Stimulated activated naive B cell treated with anti-CD40 and anti-IgM and Interleukin-4, amounts not matched to agents 10 μg/mL and 1 μg/mL and 100 μg/mL, for 72 hours (primary cell): ENCODE data around the gene ATPAF2.
A peak's percentile ranks its signal among the peaks of the same experiment; 100 is the strongest.

Source experiments
- ATAC-seq, 2 donors: fragments of 150-1000 bp; cut with Tn5 transposase; replicated peaks; 2 replicates each; pipeline ENCODE4 v1.10.0; 2021; ENCODE audit warnings: moderate library complexity in 1 of 2
- DNase-seq: peaks from one replicate; pipeline ENCODE4 v3.0.0; 2021
- H3K27ac Mint-ChIP-seq: one replicate; pipeline ENCODE4 v1.8.0; 2022; ENCODE audit warnings: mild to moderate bottlenecking, mixed read lengths
- H3K27me3 Mint-ChIP-seq, 2 donors: one replicate each; pipeline ENCODE4 v1.8.0; 2022; ENCODE audit warnings: mixed read lengths in 2 of 2
- H3K36me3 Mint-ChIP-seq, 2 donors: one replicate each; pipeline ENCODE4 v1.8.0; 2022; ENCODE audit warnings: mixed read lengths in 2 of 2, mild to moderate bottlenecking in 1 of 2
- H3K4me1 Mint-ChIP-seq, 2 donors: one replicate each; pipeline ENCODE4 v1.8.0; 2022; ENCODE audit warnings: mixed read lengths in 2 of 2, mild to moderate bottlenecking in 1 of 2
- H3K4me3 Mint-ChIP-seq, 2 donors: one replicate each; pipeline ENCODE4 v1.8.0; 2022; ENCODE audit warnings: mild to moderate bottlenecking in 2 of 2, mixed read lengths in 2 of 2, moderate library complexity in 1 of 2
- H3K9me3 Mint-ChIP-seq, 2 donors: one replicate each; pipeline ENCODE4 v1.8.0; 2022; ENCODE audit warnings: mixed read lengths in 2 of 2, mild to moderate bottlenecking in 1 of 2

Gene ATPAF2

GRCh38 chr17:17993366-17993765 is 45.6 kb downstream of the ATPAF2 start:
- Mint-ChIP-seq H3K4me1 (peaks cover 3 to 4% of the 10 kb centered on the region in 2 donors), H3K27me3 (no peaks in the 10 kb centered on the region), H3K4me3 (no peak overlapping the region), H3K27ac (peak overlapping the region; percentile 7), H3K9me3 (no peaks in the 10 kb centered on the region), H3K36me3 (peaks cover 0 to 7% of the 10 kb centered on the region in 2 donors)
- no peak for ATAC-seq
- no peak for DNase-seq

DNA sequence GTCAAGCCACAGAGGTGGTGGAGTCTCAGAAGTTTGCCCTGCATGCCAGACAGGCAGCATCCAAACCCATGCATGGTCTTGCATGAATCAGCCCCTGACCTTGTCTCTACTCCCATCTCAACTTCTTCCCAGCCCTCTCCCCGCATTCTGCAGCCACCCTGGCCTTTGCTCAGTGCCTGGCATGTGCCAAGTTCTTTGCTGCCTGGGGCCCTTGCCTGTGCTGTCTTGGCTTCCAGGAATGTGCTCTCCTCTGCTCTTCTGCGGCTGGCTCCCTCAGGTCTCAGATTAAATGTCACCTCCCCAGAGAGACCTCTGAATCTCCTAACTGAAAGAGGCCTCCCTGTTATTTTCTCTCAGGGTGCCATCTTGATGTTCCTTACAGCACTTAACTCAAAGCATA is 48.7 kb downstream of the ATPAF2 start:
- no peak overlapping the region for H3K4me3 Mint-ChIP-seq
- no peaks in the 10 kb centered on the region for H3K27me3 Mint-ChIP-seq
- peaks cover 3 to 4% of the 10 kb centered on the region in 2 donors for H3K4me1 Mint-ChIP-seq
- no peak for DNase-seq
- H3K27ac Mint-ChIP-seq, result no peak overlapping the region
- no peak for ATAC-seq
- no peaks in the 10 kb centered on the region for H3K9me3 Mint-ChIP-seq
- peaks cover 0 to 3% of the 10 kb centered on the region in 2 donors for H3K36me3 Mint-ChIP-seq

- DNase-seq (no peak), ATAC-seq (no peak)
- no peaks in the 10 kb centered on the region for H3K27me3 Mint-ChIP-seq
- H3K9me3 Mint-ChIP-seq, result no peaks in the 10 kb centered on the region
- H3K36me3 Mint-ChIP-seq, result peaks cover 0 to 3% of the 10 kb centered on the region in 2 donors
- H3K27ac Mint-ChIP-seq, result no peak overlapping the region
- H3K4me3 Mint-ChIP-seq, result no peak overlapping the region
- peaks cover 3 to 4% of the 10 kb centered on the region in 2 donors for H3K4me1 Mint-ChIP-seq
Observed at GRCh38 chr17:17989618-17990017, 49.4 kb downstream of the ATPAF2 start.

GRCh38 chr17:17989081-17989480 is 49.9 kb downstream of the ATPAF2 start:
- Mint-ChIP-seq H3K4me3 (no peak overlapping the region), H3K4me1 (peaks cover 3 to 4% of the 10 kb centered on the region in 2 donors), H3K27ac (no peak overlapping the region), H3K36me3 (peaks cover 0 to 3% of the 10 kb centered on the region in 2 donors), H3K27me3 (no peaks in the 10 kb centered on the region), H3K9me3 (no peaks in the 10 kb centered on the region)
- DNase-seq (no peak), ATAC-seq (no peak)

GRCh38 chr17:17988427-17988945 is 50.5 kb downstream of the ATPAF2 start:
- H3K27ac Mint-ChIP-seq, result no peak overlapping the region

GRCh38 chr17:17987901-17988300 is 51.1 kb downstream of the ATPAF2 start:
- H3K27ac Mint-ChIP-seq, result no peak overlapping the region
- no peak for DNase-seq
- peaks cover 3 to 4% of the 10 kb centered on the region in 2 donors for H3K4me1 Mint-ChIP-seq
- peaks cover 0 to 3% of the 10 kb centered on the region in 2 donors for H3K36me3 Mint-ChIP-seq
- no peak for ATAC-seq
- no peak overlapping the region for H3K4me3 Mint-ChIP-seq
- H3K9me3 Mint-ChIP-seq, result no peaks in the 10 kb centered on the region
- H3K27me3 Mint-ChIP-seq, result no peaks in the 10 kb centered on the region

More at GRCh38 chr17:17988427-17988945, 50.5 kb downstream of the ATPAF2 start:
- no peaks in the 10 kb centered on the region for H3K9me3 Mint-ChIP-seq
- no peaks in the 10 kb centered on the region for H3K27me3 Mint-ChIP-seq
- no peak overlapping the region for H3K4me3 Mint-ChIP-seq
- peaks cover 3 to 4% of the 10 kb centered on the region in 2 donors for H3K4me1 Mint-ChIP-seq
- DNase-seq (no peak), ATAC-seq (no peak)
- peaks cover 0 to 3% of the 10 kb centered on the region in 2 donors for H3K36me3 Mint-ChIP-seq

- no peak for DNase-seq
- Mint-ChIP-seq H3K27me3 (no peaks in the 10 kb centered on the region), H3K9me3 (no peaks in the 10 kb centered on the region), H3K4me1 (peaks cover 3 to 4% of the 10 kb centered on the region in 2 donors), H3K36me3 (peaks cover 0 to 3% of the 10 kb centered on the region in 2 donors), H3K27ac (no peak overlapping the region), H3K4me3 (no peak overlapping the region)
- ATAC-seq, result no peak
Observed at GRCh38 chr17:17987187-17987896, 51.6 kb downstream of the ATPAF2 start.

- peaks cover 3 to 4% of the 10 kb centered on the region in 2 donors for H3K4me1 Mint-ChIP-seq
- H3K4me3 Mint-ChIP-seq, result no peak overlapping the region
- no peaks in the 10 kb centered on the region for H3K27me3 Mint-ChIP-seq
- peak; percentile 54 to 62 for ATAC-seq
- H3K27ac Mint-ChIP-seq, result no peak overlapping the region
- peaks cover 0 to 3% of the 10 kb centered on the region in 2 donors for H3K36me3 Mint-ChIP-seq
- no peaks in the 10 kb centered on the region for H3K9me3 Mint-ChIP-seq
- no peak for DNase-seq
Observed at GRCh38 chr17:17985555-17985954, 53.4 kb downstream of the ATPAF2 start.

DNA sequence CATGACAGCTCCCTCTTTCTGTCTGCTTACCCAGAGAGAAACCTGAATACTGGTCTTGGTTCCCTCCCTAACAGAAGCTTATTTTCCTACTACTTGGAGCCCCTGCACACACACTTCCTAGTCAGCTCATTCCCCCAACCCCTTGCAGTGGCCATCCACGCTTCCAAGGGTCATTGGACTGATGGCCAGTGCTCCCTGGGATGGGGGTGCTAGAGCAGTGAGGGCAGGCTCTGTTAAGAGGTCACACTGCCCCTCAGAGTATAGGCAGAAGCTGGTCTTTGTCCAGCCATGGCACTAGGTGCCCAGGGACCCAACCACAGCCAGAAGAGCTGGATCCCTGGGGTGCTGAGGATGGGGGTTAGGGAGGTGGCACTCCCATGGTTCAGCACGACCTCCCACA is 53.8 kb downstream of the ATPAF2 start:
- peak in 1 of 2 donors; percentile 8 for ATAC-seq
- Mint-ChIP-seq H3K4me1 (no peaks in the 10 kb centered on the region), H3K36me3 (peaks cover 0 to 3% of the 10 kb centered on the region in 2 donors), H3K27ac (no peak overlapping the region), H3K9me3 (no peaks in the 10 kb centered on the region), H3K27me3 (no peaks in the 10 kb centered on the region), H3K4me3 (no peak overlapping the region)
- DNase-seq, result no peak

DNA sequence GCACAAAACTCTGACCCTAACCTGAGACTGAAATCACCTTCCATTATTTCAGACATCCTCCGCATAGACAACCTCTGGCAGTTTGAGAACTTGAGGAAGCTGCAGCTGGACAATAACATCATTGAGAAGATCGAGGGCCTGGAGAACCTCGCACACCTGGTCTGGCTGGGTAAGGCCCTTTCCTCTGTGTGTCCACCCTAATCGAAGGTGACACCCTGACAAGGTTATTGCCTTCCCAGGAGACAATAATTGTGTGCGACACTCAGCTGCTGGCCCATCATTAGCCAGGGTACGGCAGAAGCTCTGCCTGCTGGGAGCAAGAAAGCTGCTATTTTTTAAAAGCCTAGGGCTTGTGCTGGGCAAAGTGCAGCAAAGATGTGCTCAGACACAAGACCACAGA is 55.2 kb downstream of the ATPAF2 start:
- no peak overlapping the region for H3K27ac Mint-ChIP-seq

GRCh38 chr17:17983376-17983775 is 55.6 kb downstream of the ATPAF2 start:
- no peak for ATAC-seq
- no peak for DNase-seq
- no peaks in the 10 kb centered on the region for H3K27me3 Mint-ChIP-seq
- no peak overlapping the region for H3K27ac Mint-ChIP-seq
- H3K36me3 Mint-ChIP-seq, result no peaks in the 10 kb centered on the region
- peaks cover 6 to 9% of the 10 kb centered on the region in 2 donors for H3K4me1 Mint-ChIP-seq
- H3K4me3 Mint-ChIP-seq, result no peak overlapping the region
- H3K9me3 Mint-ChIP-seq, result no peaks in the 10 kb centered on the region

More for the DNA sequence above, 55.2 kb downstream of the ATPAF2 start:
- no peaks in the 10 kb centered on the region for H3K27me3 Mint-ChIP-seq
- no peaks in the 10 kb centered on the region for H3K36me3 Mint-ChIP-seq
- H3K4me3 Mint-ChIP-seq, result no peak overlapping the region
- ATAC-seq, result no peak
- no peaks in the 10 kb centered on the region for H3K9me3 Mint-ChIP-seq
- peaks cover 4 to 5% of the 10 kb centered on the region in 2 donors for H3K4me1 Mint-ChIP-seq
- DNase-seq, result no peak

DNA sequence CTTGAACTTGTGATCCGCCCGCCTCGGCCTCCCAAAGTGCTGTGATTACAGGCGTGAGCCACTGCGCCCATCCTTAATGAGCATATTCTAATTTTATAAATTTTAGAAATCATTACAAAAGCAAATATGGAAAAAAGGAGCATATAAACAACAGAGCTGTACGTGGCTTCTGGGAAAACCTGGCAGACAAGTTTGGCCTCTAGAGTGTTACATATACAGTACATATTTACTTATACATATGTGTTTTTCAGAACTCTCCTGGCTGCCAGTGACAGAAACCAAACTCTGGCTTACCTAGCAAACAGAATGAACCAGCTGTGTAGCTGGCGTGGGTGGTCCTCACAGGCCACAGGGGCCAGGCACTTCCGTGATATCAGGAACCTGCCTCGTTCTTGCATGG is 56.2 kb downstream of the ATPAF2 start:
- Mint-ChIP-seq H3K27me3 (no peaks in the 10 kb centered on the region), H3K4me3 (no peak overlapping the region), H3K27ac (no peak overlapping the region), H3K36me3 (no peaks in the 10 kb centered on the region), H3K4me1 (peaks cover 6 to 15% of the 10 kb centered on the region in 2 donors), H3K9me3 (no peaks in the 10 kb centered on the region)
- ATAC-seq (no peak), DNase-seq (no peak)

GRCh38 chr17:17981330-17981729 is 57.6 kb downstream of the ATPAF2 start:
- H3K27ac Mint-ChIP-seq, result no peak overlapping the region
- no peaks in the 10 kb centered on the region for H3K9me3 Mint-ChIP-seq

DNA sequence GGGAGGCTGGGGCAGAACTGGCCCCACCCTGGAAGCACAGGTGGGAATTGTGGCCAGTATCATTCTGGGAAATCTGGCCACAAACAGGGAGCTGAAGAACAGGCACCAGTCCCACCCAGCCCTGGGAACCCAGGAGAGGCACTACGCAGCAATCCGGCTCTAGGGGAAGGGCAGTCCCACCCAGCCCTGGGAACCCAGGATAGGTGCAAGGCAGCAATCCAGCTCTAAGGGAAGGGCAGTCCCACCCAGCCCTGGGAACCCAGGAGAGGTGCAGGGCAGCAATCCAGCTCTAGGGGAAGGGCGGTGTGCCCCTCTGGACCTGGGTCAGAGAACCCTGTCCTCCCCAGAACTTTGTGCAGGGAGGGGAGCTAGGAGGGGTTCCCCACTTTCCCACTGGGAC is 59.2 kb downstream of the ATPAF2 start:
- H3K27ac Mint-ChIP-seq, result no peak overlapping the region
- no peak overlapping the region for H3K4me3 Mint-ChIP-seq
- ATAC-seq (no peak), DNase-seq (no peak)
- H3K4me1 Mint-ChIP-seq, result peaks cover 6 to 16% of the 10 kb centered on the region in 2 donors
- no peaks in the 10 kb centered on the region for H3K27me3 Mint-ChIP-seq
- H3K36me3 Mint-ChIP-seq, result no peaks in the 10 kb centered on the region
- H3K9me3 Mint-ChIP-seq, result no peaks in the 10 kb centered on the region

More at GRCh38 chr17:17981330-17981729, 57.6 kb downstream of the ATPAF2 start:
- Mint-ChIP-seq H3K36me3 (no peaks in the 10 kb centered on the region), H3K4me1 (peaks cover 6 to 16% of the 10 kb centered on the region in 2 donors), H3K4me3 (no peak overlapping the region), H3K27me3 (no peaks in the 10 kb centered on the region)
- ATAC-seq, result no peak
- DNase-seq, result no peak
